HG02970 (cell line): ENCODE results near the gene RETN.

Source experiments
- ATAC-seq: cut with Tn5 transposase; IDR thresholded peaks from one replicate; pipeline ENCODE4 v1.9.1; 2021; ENCODE audit warnings: mild to moderate bottlenecking, moderate library complexity, moderate number of reproducible peaks; ENCODE audit not compliant: unreplicated experiment, low FRiP score

RETN gene

DNA sequence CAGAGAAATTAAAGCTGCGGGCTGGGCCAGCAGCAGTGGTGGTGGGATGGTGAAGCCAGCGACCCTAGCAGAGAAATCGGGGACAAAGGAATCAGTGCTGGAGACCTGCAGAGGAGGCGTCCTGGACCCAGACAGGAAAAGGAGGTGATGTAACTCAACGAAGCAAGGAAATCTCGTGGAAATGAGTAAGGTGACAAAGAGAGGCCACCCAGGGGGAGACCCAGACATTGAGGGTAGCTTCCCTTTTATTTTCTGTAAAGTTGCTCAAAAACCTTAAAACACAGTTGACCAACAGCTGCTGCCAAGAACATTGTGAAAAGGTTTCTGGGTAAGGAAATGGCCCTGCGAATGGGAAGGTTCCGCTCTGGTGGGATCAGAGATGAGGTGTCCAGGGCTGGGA lies 13.3 kb upstream of the RETN start:
- ATAC-seq = no peak

DNA sequence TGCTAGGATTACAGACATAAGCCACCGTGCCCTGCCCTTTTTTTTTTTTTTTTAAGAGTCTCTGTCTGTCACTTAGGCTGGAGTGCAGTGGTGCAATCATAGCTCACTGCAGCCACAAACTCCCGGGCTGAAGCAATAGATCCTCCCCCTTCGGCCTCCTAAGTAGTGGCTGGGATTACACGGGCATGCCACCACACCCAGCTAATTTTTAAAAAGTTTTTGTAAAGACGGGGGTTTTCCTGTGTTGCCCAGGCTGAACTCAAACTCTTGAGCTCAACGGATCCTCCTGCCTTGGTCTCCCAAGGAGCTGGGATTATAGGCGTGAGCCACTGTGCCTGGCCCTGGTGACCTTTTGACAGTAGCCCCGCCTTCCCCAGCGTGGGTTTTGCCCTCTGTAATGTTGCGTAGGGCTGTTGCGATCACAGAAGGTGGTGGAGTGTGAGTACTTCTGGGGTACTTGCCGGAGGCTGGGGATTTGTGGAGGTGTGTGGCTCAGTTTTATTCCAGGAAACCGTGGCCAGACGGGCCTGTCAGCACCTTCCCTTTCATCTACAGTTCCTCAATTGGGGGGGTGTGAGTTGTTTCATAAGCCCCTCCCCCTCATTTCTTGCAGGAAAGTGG lies 11.6 kb upstream of the RETN start:
- no peak for ATAC-seq

DNA sequence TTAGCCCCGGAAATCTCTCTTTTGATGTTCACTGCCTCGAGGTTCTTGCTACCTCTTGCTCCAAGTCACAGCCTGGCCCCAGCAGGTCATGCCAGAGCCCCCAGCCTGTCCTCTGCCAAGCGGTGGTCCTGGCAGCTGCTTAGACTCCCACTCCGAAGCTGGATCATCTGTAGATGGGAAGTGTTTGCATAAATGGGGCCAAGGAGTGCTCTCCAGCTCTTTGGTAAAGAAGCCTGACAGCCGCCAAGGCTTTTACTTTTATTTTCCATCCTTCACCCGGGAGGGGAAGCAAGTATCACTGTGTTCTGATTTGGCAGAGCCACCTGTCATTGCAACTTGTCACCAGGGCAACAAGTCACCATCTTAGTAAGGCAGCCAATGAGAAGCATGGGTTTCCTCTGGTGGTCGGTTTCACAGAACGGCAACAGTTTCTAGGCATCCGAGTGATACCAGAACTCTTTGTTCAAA lies 10.6 kb upstream of the RETN start:
- no peak for ATAC-seq

DNA sequence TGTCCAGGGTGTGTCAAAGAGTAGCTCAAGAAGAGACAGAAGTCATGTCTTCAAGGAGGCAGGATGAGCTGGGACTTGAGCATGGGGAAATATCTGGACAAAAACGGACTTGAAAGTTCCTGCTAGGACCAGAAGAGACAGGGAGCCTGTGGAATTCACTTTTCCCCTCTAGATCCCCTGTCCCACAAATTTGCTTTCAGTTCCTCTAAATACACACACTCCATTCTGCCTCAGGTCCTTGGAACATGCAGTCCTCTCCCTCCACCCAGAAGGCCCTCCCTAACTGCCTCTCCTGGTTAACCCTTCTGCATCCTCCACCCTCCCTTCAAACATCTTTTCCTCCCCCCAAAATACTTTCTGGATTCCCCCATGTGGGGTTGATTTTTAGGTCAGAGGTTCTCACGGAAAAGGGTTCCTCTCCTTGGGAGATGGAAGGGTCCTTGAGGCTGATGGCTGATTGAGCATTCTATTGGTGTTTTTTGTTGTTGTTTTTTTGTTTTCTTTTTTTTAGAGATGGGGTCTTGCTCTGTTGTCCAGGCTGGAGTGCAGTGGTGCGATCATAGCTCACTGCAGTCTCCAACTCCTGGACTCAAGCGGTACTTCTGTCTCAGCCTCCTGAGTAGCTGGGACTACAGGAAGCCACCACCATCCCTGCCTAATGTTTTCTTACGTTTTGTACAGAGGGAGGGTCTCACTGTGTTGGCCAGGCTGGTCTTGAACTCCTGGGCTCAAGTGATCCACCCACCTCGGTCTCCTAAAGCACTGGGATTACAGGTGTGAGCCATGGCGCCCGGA lies 6.9 kb upstream of the RETN start:
- no peak for ATAC-seq

DNA sequence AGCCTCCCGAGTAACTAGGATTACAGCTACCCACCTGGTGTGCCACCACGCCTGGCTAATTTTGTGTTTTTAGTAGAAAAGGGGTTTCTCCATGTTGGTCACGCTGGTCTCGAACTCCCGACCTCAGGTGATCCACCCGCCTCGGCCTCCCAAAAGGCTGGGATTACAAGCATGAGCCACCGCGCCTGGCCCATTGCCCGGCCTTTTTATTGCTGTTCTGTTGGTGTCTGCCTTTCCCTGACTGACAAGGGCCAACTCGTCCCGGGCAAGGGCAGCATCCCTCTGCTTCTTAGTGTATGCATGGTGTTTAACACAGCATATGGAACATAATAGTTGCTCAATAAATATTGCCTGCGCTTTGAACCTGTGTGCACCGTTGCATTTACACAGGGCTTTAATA lies 6.2 kb upstream of the RETN start:
- ATAC-seq = no peak

DNA sequence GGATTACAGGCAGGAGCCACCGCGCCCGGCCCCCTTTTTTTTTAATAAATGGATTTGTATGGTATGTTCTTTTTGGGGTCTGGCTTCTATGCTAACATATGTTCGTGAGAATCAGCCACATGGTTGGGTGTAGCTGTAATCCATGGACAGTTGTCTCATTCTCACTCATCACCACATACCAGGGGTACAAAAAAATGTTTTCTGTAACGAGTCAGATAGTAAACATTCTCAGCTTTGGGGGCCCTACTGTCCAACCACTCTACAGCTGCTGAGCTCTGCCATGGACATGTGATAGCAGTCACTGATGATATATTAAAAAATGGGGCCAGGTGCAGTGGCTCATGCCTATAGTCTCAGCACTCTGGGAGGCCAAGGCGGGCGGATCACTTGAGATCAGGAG lies 5.1 kb upstream of the RETN start:
- no peak for ATAC-seq

DNA sequence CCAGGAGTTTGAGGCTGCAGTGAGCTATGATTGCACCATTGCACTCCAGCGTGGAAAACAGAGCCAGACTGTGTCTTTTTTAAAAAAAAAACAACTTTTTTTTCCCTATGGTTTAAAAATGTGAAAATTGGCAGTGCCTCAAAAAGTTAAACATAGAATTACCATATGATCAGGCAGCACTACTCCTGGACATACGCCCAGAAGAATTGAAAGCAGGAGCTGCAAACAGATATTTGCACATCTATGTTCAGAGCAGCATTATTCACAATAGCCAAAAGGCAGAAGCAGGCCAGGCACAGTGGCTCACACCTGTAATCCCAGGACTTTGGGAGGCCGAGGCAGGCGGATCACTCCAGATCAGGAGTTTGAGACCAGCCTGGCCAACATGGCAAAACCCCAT lies 3.8 kb upstream of the RETN start:
- no peak for ATAC-seq

DNA sequence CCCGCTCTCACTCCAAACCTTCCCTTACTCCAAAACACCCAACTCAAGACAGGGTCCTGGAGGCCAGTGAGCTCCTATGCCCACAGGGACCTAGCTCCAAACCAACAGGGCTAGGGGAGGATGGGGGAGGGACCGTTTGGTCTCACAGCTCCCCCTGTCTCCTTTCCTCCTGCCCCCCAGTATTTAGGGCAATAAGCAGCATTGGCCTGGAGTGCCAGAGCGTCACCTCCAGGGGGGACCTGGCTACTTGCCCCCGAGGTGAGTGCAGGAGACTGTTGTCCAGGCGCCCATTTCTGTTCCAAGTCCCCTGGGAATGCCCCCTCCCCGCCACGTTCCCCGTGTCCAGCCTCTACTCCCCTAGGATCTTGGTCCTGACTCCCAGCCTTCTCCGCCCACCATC lies 792 bp downstream of the RETN start:
- ATAC-seq = no peak

DNA sequence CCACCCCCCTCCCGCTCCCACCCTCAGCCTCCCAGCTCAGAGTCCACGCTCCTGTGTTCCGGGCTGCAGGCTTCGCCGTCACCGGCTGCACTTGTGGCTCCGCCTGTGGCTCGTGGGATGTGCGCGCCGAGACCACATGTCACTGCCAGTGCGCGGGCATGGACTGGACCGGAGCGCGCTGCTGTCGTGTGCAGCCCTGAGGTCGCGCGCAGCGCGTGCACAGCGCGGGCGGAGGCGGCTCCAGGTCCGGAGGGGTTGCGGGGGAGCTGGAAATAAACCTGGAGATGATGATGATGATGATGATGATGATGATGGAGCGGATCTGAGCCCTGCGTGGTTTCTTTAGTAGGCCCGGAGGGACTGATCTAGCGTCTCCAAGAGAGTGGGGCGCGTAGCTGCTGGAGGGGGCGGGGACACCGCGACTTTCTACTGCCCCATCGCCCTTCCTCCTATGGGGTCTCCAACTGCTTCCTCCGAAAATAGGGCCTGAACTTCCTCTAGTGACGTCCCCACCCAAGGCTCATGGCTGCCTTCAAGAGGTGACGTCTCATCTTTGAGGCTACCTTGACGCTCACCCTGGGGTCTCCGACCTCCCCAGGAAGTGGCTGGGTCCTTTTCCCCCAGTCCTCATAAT lies 1.4 kb downstream of the RETN start:
- no peak for ATAC-seq

DNA sequence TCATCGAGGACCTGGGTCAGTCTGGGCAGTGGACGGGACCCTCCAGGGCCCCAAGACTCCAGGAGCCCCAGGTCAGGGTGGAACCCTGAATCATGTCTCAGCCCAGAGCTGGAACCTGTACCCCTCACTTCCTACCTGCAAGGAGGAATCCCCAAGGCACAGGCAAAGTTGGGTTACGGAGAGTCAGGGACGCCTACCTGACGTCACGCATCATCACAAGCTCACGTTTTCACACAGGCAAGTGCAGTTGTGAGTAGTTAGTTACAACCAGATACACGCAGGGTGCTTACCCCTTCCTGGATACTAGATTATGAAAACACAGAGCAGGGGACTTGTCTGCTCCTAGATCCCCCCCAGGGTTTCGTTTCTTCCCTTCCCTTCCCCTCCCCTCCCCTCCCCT lies 1.9 kb downstream of the RETN start:
- no peak for ATAC-seq

DNA sequence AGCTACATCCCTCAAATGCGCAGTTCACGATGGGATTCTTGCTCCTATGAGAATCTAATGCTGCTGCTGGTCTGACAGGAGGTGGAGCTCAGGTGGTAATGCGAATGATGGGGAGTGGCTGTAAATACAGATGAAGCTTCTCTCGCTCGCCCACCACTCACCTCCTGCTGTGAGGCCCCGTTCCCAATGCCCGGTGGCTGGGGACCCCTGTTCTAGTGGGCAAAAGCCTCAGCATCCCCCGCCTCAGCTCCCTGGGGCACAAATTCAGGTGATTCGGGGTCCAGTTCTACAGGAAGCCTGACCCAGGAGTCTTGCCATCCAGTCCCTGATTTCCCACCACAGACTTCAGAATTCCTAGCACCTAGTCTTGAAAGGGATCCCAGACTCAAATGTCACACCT lies 3.7 kb downstream of the RETN start:
- no peak for ATAC-seq

DNA sequence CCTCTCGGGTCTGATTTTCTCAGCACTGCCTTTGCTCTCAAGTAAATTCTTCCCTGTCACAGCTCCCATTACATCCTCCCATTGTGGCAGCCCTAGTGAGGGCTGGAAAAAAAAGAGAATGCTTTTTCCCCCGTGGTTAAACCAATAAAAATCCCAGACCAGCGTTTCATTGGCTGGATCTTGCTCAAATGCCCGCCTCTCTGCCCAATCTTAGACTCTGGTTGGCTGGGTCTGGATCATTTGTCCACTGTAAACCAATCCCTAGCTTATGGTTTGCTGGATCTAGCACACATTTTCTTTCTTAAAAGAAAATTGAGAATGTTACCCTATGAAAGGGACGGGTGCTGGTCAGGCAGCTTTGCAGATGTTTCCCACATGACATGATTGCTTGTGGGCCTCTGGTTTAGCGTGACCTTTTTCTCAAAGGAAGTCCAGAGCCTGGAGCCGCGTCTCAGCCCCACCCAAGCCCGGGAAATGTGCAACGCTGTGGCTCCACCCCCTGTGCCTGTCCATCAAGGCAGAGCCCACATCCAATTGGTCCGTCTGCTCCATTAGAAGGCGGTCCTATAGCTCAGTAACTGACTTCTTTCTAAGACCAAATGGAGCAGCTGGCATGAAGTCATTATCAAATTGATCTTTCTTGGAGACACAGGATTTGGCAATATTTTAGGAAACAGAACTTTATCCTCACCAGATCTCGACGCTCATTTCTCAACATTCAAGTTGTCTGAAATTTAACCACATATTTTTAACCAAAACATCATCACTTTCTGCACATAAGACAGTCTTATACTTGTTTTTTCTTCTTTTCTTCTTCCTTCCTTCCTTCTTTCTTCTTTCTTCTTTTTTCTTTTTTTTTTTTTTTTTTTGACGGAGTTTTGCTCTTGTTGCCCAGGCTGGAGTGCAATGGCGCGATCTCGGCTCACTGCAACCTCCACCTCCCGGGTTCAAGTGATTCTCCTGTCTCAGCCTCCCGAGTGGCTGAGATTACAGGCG lies 5.5 kb downstream of the RETN start:
- ATAC-seq = no peak

DNA sequence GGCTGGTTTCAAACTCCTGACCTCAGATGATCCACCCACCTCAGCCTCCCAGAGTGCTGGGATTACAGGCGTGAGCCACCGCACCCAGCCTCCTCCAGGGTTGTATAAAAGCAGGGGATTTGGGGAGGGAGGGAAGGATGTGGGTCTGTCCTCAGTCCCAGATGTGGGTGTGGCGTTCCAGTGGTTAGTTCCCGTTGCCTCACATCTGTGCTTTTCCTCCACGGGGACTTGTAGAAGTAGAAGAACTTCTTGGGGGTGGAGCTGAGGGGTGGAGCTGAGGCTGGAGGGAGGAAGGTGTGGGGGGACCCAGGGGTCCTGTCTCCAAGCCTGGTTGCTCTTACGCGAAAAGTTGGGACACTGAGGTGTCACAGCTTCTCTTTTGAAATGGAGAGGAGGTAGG lies 7.5 kb downstream of the RETN start:
- ATAC-seq = no peak

DNA sequence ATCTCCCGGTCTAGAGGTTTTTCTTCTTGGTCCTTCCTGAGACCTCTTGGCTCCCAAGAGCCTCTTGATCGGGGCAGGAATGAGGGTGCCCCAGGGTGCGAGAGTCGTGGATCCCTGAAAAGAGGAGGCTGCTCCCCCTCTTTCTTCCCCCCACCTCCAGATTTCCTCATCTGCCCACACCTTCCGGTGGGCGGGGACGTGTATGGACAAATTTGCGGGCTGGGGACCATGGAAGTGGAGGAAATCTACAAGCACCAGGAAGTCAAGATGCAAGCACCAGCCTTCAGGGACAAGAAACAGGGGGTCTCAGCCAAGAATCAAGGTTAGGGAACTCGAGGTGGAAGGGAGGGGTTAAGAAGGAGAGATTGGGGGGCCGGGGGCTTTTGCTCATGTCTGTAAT lies 8.0 kb downstream of the RETN start, which contains the start of gene MCEMP1:
Gene MCEMP1, plus strand, starts transcription at position 237 of the 400 bp plus-strand sequence. Its CDS starts 31 bp downstream, at position 268.
- ATAC-seq = no peak

DNA sequence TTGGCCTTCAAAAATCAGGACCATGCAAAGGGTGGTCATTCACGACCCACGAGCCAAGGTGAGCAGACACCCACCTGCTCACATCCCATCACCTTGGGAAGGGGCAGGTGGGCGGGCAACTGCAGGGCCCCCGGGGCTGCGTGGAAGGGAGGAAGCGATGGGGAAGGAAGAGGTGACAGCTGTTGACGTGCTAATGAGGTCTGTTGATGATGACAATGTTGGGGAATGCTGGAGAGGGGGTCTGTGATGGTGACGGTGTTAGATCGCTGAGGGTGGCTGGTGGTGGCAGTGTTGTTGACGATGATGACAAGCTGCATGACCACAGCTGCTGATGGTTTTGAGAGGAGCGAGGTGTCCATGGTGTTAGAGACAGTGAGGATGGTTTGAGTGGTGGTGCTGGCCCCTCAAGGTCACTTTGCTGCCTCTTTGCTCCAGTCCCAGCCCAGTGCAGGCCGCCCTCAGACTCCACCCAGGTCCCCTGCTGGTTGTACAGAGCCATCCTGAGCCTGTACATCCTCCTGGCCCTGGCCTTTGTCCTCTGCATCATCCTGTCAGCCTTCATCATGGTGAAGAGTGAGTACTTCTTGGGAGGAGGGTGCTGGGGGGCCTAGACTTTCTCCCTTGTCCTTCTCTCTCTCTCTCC lies 8.9 kb downstream of the RETN start:
- ATAC-seq = no peak

DNA sequence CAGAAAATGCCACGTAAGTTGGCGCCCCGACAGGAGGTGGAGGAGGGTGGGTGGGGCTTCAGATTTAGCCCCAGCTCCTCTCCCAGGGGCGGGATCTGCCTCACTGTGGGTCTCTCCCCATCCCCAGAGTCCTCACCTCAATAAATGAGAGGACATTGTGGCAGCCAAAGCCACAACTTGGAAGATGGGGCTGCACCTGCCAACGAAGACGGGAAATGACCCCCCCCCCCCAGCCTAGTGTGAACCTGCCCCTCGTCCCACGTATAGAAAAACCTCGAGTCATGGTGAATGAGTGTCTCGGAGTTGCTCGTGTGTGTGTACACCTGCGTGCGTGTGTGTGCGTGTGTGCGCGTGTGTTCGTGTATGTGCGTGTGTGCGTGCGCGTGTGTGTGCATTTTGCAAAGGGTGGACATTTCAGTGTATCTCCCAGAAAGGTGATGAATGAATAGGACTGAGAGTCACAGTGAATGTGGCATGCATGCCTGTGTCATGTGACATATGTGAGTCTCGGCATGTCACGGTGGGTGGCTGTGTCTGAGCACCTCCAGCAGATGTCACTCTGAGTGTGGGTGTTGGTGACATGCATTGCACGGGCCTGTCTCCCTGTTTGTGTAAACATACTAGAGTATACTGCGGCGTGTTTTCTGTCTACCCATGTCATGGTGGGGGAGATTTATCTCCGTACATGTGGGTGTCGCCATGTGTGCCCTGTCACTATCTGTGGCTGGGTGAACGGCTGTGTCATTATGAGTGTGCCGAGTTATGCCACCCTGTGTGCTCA lies 10.3 kb downstream of the RETN start:
- no peak for ATAC-seq

DNA sequence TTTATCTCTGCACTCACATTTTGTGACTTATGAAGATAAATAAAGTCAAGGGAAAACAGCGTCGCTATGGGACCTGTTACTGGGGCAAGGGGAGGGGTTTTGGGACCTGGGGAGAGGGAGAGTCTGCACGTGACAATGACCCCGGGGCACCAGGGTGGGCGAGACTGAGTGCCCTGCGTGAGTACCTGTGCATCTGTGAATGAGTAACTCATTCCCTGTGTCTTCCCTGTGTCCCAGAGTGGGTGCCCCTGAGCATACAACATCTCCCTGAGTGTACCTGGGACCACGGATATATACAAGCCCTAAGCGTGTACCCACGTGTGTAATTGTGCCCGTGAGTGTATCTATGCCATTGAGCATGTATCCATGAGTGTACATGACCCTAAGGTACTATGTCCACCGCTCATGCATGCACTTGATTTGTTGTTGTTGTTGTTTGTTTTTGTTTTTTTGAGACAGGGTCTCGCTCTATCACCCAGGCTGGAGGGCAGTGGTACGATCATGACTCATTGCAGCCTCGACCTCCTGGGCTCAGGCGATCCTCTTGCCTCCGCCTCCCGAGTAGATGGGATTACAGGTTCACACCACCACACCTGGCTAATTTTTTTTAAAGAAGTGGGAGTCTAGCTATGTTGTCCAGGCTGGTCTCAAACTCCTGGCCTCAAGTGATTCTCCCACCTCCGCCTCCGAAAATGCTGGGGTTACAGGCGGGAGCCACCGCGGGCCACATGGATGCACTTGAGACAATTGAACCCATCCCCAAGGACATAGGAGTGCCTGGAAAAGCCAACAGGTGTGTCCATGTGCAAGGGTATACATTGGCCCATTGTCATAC lies 11.1 kb downstream of the RETN start:
- ATAC-seq = no peak

DNA sequence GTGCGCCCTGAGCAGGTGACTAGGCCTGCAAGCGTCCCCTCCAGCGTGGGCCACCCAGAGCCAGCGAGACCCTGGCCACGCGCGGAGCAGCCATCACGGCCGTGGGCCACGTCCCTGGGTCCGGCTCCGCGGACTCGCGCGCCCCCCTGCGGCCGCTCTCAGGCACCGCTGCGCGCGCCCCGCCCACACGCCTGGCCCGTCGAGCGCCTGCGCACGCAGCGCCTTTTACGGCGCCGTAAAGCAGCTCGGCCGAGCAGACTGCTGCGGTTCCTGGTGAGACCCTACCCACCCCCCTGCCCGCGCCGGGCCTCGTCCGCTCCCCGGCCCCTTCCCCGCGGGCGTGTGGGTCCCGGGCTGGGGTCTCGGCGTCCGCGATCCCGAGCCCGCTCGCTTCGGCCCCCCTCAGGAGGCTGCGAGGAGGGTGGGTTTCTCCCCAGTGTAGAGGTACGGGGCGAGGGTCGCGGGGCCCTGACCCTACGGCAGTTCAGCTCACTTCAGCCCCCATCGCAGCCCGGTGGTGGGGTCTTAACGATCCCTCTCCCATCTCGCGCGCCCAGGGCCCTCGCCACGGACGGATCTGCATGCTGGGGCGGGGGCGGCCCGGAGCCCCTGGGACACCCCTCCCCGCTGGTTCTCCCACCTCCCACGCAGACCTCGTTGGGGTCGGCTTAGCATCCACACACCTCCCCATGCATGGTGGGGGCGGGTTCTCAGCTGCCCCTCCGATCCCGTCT lies 11.9 kb downstream of the RETN start, which contains the start of gene TRAPPC5:
Gene TRAPPC5, plus strand, starts transcription at position 228 of the 734 bp plus-strand sequence. CDS start 1,421 bp downstream, outside the sequence.
- ATAC-seq = peak; percentile 37
